KOPT-K1 (cell line): ENCODE results near the gene SHCBP1L.
"Not testable (repeated sequence)": the region's sequence is repeated elsewhere in the genome, so short reads cannot be mapped to it uniquely, and the experiment has no call there.

Experiments used
- H3K27ac ChIP-seq: fragments of 200-600 bp; sonication (generic); 2 replicates; pipeline ENCODE4 v1.5.1; 2016; ENCODE audit warnings: antibody characterized with exemption, mild to moderate bottlenecking, low read depth, low read length; ENCODE audit not compliant: poor library complexity, severe bottlenecking
- H3K36me3 ChIP-seq: fragments of 200-600 bp; sonication (generic); 2 replicates; pipeline ENCODE4 v1.5.1; 2017; ENCODE audit warnings: antibody characterized with exemption, mild to moderate bottlenecking, low read length, moderate library complexity; ENCODE audit not compliant: insufficient read depth
- H3K9me3 ChIP-seq: fragments of 200-600 bp; sonication (generic); 2 replicates; pipeline ENCODE4 v1.5.1; 2017; ENCODE audit warnings: antibody characterized with exemption, low read length, mild to moderate bottlenecking; ENCODE audit not compliant: insufficient read depth, poor library complexity, severe bottlenecking

The SHCBP1L gene

GRCh38 chr1:182942145-182942544, 10.8 kb downstream of the SHCBP1L start:
- not testable (repeated sequence) for H3K9me3 ChIP-seq, H3K36me3 ChIP-seq, H3K27ac ChIP-seq

GRCh38 chr1:182939413-182939812, 13.6 kb downstream of the SHCBP1L start:
- Histone ChIP-seq H3K27ac (no peak overlapping the region), H3K36me3 (no peaks in the 10 kb centered on the region), H3K9me3 (peaks cover 7% of the 10 kb centered on the region)

GRCh38 chr1:182935716-182936115, 17.2 kb downstream of the SHCBP1L start:
- no peaks in the 10 kb centered on the region for H3K36me3 ChIP-seq
- H3K9me3 ChIP-seq: peaks cover 7% of the 10 kb centered on the region
- no peak overlapping the region for H3K27ac ChIP-seq

DNA sequence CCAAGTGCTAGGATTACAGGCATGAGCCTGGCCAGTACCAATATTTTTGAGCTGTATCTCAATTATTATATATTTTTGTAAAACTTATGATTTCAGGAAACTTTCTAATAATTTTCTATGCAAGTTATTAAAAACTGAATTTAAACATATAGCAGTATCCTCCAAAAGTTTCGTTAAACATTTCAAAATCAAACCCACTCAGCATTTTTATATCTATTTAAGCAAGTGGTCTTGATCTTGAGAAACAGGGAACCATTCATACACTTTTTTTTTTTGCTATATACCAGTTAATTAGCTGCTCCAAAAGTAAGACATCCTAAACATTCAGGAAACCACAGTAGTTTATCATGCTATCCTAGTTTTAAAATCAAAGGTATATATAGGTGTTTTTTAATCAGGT, 22.0 kb downstream of the SHCBP1L start:
- peaks cover 7% of the 10 kb centered on the region for H3K9me3 ChIP-seq
- no peaks in the 10 kb centered on the region for H3K36me3 ChIP-seq

GRCh38 chr1:182927693-182928433, 25.1 kb downstream of the SHCBP1L start:
- H3K36me3 ChIP-seq: no peaks in the 10 kb centered on the region
- no peaks in the 10 kb centered on the region for H3K9me3 ChIP-seq
- no peak overlapping the region for H3K27ac ChIP-seq

More for the DNA sequence above, 22.0 kb downstream of the SHCBP1L start:
- no peak overlapping the region for H3K27ac ChIP-seq

DNA sequence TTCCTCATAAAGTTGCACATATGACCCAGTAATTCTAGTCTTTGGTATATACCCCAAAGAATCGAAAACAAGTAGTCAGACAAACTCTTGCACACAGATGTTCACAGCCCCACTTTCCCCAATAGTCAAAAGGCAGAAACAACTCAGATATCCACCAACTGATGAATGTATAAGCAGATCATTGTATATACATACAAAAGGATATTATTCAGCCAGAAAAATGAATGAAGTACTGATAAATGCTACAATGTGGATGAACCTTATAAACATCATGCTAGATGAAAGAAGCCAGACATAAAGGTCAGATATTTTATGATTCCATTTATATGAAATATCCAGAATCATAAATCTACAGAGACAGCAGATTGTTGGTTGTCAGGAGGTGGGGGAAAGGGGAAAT, 27.3 kb downstream of the SHCBP1L start:
- Histone ChIP-seq H3K27ac (no peak overlapping the region), H3K36me3 (no peaks in the 10 kb centered on the region), H3K9me3 (no peaks in the 10 kb centered on the region)

DNA sequence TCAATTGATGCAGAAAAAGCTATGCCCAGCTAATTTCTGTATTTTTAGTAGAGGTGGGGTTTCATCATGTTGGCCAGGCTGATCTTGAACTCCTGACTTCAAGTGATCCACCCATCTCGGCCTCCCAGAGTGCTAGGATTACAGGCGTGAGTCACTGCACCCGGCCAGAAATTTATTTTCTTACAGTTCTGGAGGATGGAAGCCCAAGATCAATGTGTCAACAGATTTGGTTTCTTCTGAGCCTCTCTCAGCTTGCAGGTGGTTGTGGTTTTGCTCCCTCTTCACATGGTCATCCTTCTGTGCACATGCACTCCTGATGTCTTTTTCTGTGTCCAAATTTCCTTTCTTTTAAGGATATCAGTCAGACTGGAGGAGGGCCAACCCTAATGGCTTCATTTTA, 35.6 kb downstream of the SHCBP1L start:
- Histone ChIP-seq H3K36me3 (no peaks in the 10 kb centered on the region), H3K9me3 (peaks cover 6% of the 10 kb centered on the region), H3K27ac (no peak overlapping the region)

DNA sequence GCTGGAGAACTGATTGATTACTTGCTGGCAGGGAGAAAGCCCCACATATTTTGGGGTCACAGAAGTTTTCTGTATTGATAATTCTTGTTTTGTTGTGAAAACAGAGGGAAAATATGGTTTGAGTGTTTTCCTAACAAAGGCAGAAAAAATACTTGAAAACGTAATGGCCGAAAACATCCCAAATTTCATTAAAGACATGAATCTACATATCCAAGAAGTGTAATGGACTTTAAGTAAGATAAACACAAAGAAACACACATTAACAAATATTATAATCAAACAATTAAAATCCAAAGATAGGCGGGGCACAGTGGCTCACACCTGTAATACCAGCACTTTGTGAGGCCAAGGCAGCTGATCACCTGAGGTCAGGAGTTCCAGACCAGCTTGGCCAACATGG, 39.6 kb downstream of the SHCBP1L start:
- no peak overlapping the region for H3K27ac ChIP-seq
- H3K9me3 ChIP-seq: peaks cover 6% of the 10 kb centered on the region
- H3K36me3 ChIP-seq: no peaks in the 10 kb centered on the region

- H3K9me3 ChIP-seq: peaks cover 6% of the 10 kb centered on the region
- no peak overlapping the region for H3K27ac ChIP-seq
- no peaks in the 10 kb centered on the region for H3K36me3 ChIP-seq
Measured at GRCh38 chr1:182910143-182910542, 42.8 kb downstream of the SHCBP1L start.

- Histone ChIP-seq H3K36me3 (no peaks in the 10 kb centered on the region), H3K9me3 (peaks cover 6% of the 10 kb centered on the region), H3K27ac (no peak overlapping the region)
Measured at GRCh38 chr1:182909578-182909977, 43.4 kb downstream of the SHCBP1L start.

- Histone ChIP-seq H3K27ac (no peak overlapping the region), H3K9me3 (no peaks in the 10 kb centered on the region), H3K36me3 (no peaks in the 10 kb centered on the region)
Measured at GRCh38 chr1:182905321-182905720, 47.6 kb downstream of the SHCBP1L start.

GRCh38 chr1:182901946-182902345, 51.0 kb downstream of the SHCBP1L start:
- not testable (repeated sequence) for H3K36me3 ChIP-seq, H3K27ac ChIP-seq, H3K9me3 ChIP-seq

DNA sequence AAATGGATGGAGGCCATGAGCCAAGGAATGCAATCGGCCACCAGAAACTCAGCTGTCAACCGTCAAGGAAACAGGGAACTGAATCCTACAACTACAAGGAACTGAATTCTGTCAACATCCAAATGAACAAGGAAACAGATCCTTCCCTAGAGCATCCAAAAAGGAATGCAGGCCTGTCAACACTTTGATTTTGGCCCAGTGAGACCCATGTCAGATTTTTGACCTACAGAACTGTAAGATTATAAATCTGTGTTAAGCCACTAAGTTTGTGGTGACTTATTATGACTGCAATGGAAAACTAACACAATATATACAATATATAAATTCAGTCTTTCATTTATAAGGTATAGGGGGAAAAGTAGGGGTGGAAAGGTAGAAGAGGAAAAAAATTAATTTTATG, 55.3 kb downstream of the SHCBP1L start:
- no peak overlapping the region for H3K27ac ChIP-seq
- no peaks in the 10 kb centered on the region for H3K9me3 ChIP-seq
- no peaks in the 10 kb centered on the region for H3K36me3 ChIP-seq

DNA sequence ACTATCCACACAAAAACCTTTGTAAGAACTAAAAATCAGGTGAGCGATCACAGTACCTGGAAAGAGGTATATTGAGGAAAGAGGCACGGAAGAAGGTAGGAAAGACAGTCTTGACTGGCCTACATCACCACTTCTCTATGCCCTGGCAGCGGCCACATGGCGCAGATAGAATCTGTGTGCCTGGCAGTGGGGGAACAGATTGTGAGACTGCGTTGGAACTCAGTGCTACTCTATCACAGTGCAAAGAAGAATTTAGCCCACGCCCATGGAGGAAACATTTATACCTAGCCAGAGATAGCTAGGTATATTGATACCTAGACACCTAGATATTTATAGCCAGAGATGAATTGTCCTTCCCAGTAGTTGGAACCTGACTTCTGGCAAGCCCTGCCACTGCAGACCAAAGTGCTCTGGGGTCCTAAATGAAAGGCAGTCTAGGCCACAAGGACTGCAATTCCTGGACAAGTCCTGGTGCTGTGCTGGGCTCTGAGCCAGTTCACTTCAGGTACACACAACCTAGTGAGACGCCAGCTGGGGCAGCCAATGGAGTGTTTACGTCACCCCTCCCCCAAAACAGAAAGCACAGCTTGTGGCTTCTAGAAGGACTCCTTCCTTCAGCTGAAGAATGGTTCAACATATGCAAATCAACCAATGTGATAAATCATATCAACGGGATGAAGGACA, 61.9 kb downstream of the SHCBP1L start:
- no peak overlapping the region for H3K27ac ChIP-seq

DNA sequence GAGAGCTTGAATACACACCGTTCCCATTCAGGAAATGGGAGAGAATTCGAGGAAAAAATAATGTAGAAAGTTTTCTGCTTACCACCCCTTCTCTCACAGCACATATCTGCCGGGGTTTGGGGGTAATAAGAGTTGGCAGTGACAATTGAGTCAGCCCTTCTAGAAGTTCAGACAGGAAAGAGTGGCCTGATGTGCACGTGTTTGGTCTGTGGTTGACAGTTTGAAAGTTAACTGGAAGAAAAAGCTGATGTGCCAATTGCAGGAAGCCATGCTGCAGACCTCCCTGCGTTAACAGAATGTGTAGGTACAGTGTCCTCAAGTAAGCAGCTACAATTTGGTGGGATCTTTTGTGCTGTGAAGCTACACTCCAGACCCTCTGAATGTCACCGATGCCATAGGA, 63.0 kb downstream of the SHCBP1L start:
- H3K36me3 ChIP-seq: peaks cover 63% of the 10 kb centered on the region
- peak overlapping the region; percentile 57 for H3K27ac ChIP-seq
- no peaks in the 10 kb centered on the region for H3K9me3 ChIP-seq

More for the DNA sequence above, 61.9 kb downstream of the SHCBP1L start:
- no peaks in the 10 kb centered on the region for H3K9me3 ChIP-seq
- peaks cover 52% of the 10 kb centered on the region for H3K36me3 ChIP-seq
